ENCODE results near the gene CAPZA2.

CAPZA2 gene

GRCh38 chr7:116949941-116950801 lies 87.8 kb downstream of the CAPZA2 start:
- no peak overlapping the region for H3K27ac ChIP-seq
- peaks cover 81% of the 10 kb centered on the region for H3K27me3 ChIP-seq (ENCODE audit: insufficient read depth, low read depth, severe bottlenecking)
- TF ChIP-seq CTCF (IDR thresholded peaks at IDR 0.05; ENCODE audit: low read depth, low read length), result no peak
- DNase-seq, result no peak
- H3K4me3 ChIP-seq (ENCODE audit: low read depth, low read length), result no peak overlapping the region
- no peaks in the 10 kb centered on the region for H3K9me3 ChIP-seq (ENCODE audit: severe bottlenecking)
- no peaks in the 10 kb centered on the region for H3K36me3 ChIP-seq

- Histone ChIP-seq H3K9me3 (ENCODE audit: severe bottlenecking) (no peaks in the 10 kb centered on the region), H3K27ac (no peak overlapping the region), H3K4me3 (ENCODE audit: low read depth, low read length) (no peak overlapping the region), H3K36me3 (no peaks in the 10 kb centered on the region), H3K27me3 (ENCODE audit: insufficient read depth, low read depth, severe bottlenecking) (peaks cover 82% of the 10 kb centered on the region)
- TF ChIP-seq CTCF (IDR thresholded peaks at IDR 0.05; ENCODE audit: low read depth, low read length), result no peak
- no peak for DNase-seq
Measured at GRCh38 chr7:116950889-116951351, 88.5 kb downstream of the CAPZA2 start.

GRCh38 chr7:116951366-116952292 lies 89.2 kb downstream of the CAPZA2 start:
- no peak for DNase-seq
- Histone ChIP-seq H3K9me3 (ENCODE audit: severe bottlenecking) (no peaks in the 10 kb centered on the region), H3K4me3 (ENCODE audit: low read depth, low read length) (no peak overlapping the region), H3K36me3 (no peaks in the 10 kb centered on the region), H3K27ac (no peak overlapping the region), H3K27me3 (ENCODE audit: insufficient read depth, low read depth, severe bottlenecking) (peaks cover 83% of the 10 kb centered on the region)
- TF ChIP-seq CTCF (IDR thresholded peaks at IDR 0.05; ENCODE audit: low read depth, low read length), result no peak

- Histone ChIP-seq H3K36me3 (no peaks in the 10 kb centered on the region), H3K9me3 (ENCODE audit: severe bottlenecking) (no peaks in the 10 kb centered on the region), H3K27me3 (ENCODE audit: insufficient read depth, low read depth, severe bottlenecking) (peaks cover 83% of the 10 kb centered on the region), H3K27ac (no peak overlapping the region), H3K4me3 (ENCODE audit: low read depth, low read length) (peak overlapping the region; percentile 63)
- DNase-seq, result peak; percentile 14
- TF ChIP-seq CTCF (IDR thresholded peaks at IDR 0.05; ENCODE audit: low read depth, low read length), result no peak
Measured at GRCh38 chr7:116952635-116953371, 90.4 kb downstream of the CAPZA2 start.

GRCh38 chr7:116953372-116953905 lies 91.1 kb downstream of the CAPZA2 start, which contains the start of gene ST7:
TSS of gene ST7 (plus strand) at chr7:116953501. CDS start at chr7:116953541, 40 bp downstream.
- H3K9me3 ChIP-seq (ENCODE audit: severe bottlenecking), result no peaks in the 10 kb centered on the region
- no peak for TF ChIP-seq CTCF (IDR thresholded peaks at IDR 0.05; ENCODE audit: low read depth, low read length)
- DNase-seq, result peak; percentile 38
- H3K27me3 ChIP-seq (ENCODE audit: insufficient read depth, low read depth, severe bottlenecking), result peaks cover 79% of the 10 kb centered on the region
- H3K36me3 ChIP-seq, result no peaks in the 10 kb centered on the region
- H3K4me3 ChIP-seq (ENCODE audit: low read depth, low read length), result peak within 1 kb of the TSS; percentile 63
- no peak within 1 kb of the TSS for H3K27ac ChIP-seq
